DND-41 (cell line): ENCODE measurements around the gene UAP1L1.

Experiments used
- CTCF ChIP-seq: IDR thresholded peaks from 2 replicates; pipeline ENCODE4 v1.5.1; 2012; ENCODE audit warnings: borderline replicate concordance, low read length, moderate library complexity, mild to moderate bottlenecking; ENCODE audit not compliant: poor library complexity, severe bottlenecking; ENCODE audit errors: extremely low read depth
- EZH2 ChIP-seq: IDR thresholded peaks from 3 replicates; pipeline ENCODE4 v1.6.1; 2012; ENCODE audit warnings: borderline replicate concordance, low read depth, mild to moderate bottlenecking, moderate library complexity, low read length, inconsistent platforms; ENCODE audit not compliant: severe bottlenecking

GRCh38 chr9:137048655-137049543 lies 28.4 kb upstream of the UAP1L1 start:
- TF ChIP-seq CTCF: no peak
- TF ChIP-seq EZH2: no peak
